Muscle of back (tissue), 11 donors: ENCODE results near the gene ANGPT4. TPM values are rescaled to one million over a fixed set of nuclear protein-coding genes. Genes with fewer than 3 reads are reported as not detected.
"Not testable (repeated sequence)": the region's sequence is repeated elsewhere in the genome, so short reads cannot be mapped to it uniquely, and the experiment has no call there.

Experiments used
- DNase-seq, 3 donors: peaks; one replicate each; pipeline versions ENCODE4 v3.0.0 to v3.0.0-alpha.2; 2013
- polyA plus RNA-seq, 10 donors: library from polyadenylated mRNA; unstranded; fragments of 120-200 nt; gene quantifications; one replicate each; pipeline ENCODE4 v1.2.1, GENCODE V29; 2013; ENCODE audit not compliant: insufficient read length in 10 of 10

Gene ANGPT4
- polyA plus RNA-seq, 10 donors: 0.03 to 0.18 (median 0.06) TPM; not detected in 1

GRCh38 chr20:875115-875514 is 41.0 kb downstream of the ANGPT4 start:
- no peak for DNase-seq

- DNase-seq: no peak
Observed at GRCh38 chr20:873875-874607, 42.1 kb downstream of the ANGPT4 start.

DNA sequence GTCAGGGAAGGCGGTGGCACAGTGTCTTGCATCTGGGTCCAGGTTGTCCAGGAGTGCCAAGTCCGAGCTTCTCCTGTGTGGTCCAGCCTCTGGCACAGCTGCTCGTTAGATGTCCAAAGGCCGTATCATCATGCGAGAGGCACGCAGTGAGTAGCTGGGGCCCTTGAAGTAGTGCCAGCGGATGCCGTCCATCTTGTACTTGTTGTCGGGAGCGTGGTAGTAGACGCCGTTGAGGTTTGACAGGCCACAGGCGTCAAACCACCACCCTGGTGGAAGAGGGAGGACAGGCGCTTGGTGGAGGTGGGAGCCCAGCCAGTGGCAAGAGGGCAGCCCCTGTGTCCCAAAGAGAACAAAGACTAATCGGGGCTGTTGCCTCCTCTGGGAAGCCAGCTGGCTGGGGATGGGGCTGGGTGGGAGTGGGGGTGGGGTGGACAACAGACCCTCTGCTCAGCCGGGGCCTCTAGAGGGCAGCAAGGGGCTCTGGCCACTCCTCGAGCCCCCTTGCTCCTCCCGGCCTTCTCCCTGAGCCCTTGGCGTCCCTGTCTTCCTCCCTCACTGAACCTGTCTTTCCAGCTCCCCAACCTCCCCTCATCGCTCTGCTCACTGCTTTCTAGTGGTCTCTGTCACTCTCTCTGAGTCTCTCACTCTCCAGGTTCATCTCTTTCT is 43.1 kb downstream of the ANGPT4 start:
- no peak for DNase-seq

- no peak for DNase-seq
Observed at GRCh38 chr20:871948-872347, 44.2 kb downstream of the ANGPT4 start.

- DNase-seq: no peak
Observed at GRCh38 chr20:871436-871835, 44.7 kb downstream of the ANGPT4 start.

GRCh38 chr20:870758-871157 is 45.4 kb downstream of the ANGPT4 start:
- DNase-seq: no peak

- no peak for DNase-seq
Observed at GRCh38 chr20:869606-870005, 46.5 kb downstream of the ANGPT4 start.

GRCh38 chr20:868279-868678 is 47.9 kb downstream of the ANGPT4 start:
- DNase-seq: no peak

DNA sequence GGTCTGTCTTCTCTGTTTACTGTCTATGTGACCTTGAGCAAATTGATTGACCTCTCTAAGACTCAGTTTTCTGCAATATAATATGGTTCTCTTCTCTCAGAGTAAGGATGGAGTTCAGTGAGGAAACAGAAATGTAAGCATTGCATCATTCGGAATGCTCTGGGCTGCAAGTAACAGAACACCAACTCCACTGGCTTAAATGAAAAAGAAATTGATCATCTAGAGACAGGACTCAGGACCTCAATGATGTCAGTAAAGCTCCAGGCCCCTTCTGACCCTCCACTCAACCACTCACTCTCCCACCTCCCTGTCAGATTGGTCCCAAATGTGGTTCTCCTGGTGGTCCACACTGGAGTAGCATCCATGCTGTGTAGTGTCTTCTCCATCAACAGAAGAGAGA is 50.7 kb downstream of the ANGPT4 start:
- no peak for DNase-seq

DNA sequence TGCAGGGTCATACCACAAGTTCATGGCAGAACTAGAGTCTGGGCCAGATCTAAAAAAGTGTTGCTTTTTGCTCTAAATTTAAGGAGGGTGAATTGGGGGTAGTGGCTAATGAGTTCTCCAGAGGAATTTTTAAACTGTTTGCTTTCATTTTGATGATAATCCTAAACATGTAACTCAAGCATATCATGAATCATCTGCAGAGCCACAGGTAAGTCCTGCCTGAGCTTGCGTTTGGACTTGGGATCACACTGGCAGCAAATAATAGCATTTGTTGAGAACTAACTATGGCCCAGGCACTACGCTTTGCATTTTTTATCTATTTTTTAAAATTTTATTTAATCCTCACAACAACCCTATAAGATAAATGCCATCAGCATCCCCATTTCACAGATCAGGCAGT is 55.2 kb downstream of the ANGPT4 start:
- no peak for DNase-seq

DNA sequence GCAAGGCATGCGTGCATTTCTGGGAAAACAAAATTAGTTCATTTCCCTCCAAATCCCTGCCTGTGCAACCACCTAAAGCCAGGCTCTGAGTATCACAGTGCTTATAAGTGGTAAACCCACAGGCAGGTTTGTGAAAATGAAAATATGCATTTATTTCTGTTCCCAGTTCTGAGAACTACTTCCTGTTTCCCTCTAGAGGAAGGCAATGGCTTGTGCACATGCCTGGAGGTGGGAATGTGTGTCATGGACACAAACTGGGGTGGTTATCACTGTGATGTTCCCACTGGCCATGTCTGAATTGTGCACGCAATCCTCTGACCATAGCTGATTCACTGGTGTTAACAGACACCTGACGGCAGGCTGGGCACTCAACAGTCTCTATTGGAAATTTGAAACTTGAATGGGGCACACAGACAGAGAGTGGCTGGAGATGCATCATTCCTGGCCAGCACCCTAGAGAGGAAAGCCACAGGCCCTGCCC is 56.3 kb downstream of the ANGPT4 start:
- no peak for DNase-seq

GRCh38 chr20:858011-858410 is 58.1 kb downstream of the ANGPT4 start:
- DNase-seq: no peak

DNA sequence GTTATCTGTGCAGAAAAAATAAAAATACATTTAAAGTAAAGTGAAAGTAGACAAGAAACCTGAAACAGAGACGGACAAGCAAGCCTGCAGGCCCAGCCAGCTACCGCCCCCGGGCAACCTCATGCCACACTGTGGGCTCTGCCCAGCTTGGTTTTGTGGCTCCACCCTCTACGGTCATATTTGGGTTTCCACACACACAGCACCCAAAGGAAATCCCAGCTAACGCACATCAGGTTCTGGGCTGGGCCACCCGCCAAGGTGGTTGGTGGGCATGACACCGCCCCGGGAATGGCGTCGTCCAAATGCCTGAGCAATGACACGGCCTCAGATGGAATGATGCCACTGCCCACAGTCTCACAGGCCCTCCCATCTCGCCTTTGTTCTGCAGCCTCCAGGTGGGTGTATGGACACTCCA is 59.8 kb downstream of the ANGPT4 start:
- DNase-seq: no peak

DNA sequence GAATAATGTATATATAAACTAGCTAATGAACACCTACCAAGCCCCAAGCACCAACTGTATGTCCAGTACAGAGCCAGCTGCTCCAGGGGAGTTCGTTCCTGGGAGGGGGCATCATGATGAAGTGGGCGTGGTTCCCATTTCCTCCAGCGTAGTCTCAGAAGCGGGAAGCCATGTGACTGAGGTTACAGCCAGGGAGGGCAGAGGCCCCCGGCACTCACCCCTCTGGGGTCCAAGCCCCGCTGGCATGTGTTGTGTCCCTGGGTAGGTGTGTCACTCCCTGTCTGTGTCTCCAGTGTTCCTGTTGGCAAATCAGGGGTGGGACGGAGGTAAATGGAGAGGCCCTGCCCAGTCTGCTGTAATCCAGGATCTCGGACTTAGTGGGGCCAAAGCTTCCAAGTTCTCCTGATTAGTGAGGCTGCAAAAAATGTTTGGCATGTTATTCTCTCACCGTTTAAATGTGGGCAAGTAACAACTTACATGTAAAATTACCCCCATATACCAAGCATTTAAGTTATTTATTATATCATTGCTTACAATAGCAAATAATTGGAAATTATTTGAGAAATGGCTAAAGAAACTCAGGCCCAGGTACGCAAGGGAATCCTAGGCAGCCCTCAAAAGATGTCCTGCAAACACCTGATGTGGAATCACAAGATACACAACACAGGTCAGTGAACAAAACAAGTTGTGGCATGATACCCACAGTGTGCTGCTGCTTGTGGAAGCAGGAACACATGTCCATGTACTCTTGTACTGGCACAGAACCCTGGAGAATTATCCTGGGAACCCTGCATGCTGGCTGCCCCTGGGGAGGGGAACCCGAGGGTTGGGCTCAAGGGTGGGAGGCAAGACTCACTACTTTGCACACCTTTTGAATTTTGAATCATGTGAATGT is 60.4 kb downstream of the ANGPT4 start:
- no peak for DNase-seq

- DNase-seq: no peak
Observed at GRCh38 chr20:854601-855000, 61.5 kb downstream of the ANGPT4 start.

GRCh38 chr20:853406-853996 is 62.6 kb downstream of the ANGPT4 start:
- no peak for DNase-seq

DNA sequence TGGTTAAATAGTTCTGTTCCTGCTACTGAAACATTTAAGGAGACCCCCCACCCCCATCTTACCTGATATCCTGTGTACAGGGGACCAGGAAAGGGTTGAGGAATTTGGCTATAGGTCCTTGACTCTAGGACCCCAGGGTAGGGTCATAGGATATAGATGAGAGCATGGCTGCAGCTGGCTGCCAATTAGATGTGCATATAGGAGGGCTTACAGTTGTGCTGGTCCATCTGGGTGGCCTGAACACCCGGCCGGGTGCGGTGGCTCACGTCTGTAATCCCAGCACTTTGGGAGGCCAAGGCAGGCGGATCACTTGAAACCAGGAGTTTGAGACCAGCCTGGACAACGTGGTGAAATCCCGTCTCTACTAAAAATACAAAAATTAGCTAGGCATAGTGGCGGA is 67.4 kb downstream of the ANGPT4 start:
- not testable (repeated sequence) for DNase-seq

GRCh38 chr20:848193-848592 is 67.9 kb downstream of the ANGPT4 start:
- no peak for DNase-seq

DNA sequence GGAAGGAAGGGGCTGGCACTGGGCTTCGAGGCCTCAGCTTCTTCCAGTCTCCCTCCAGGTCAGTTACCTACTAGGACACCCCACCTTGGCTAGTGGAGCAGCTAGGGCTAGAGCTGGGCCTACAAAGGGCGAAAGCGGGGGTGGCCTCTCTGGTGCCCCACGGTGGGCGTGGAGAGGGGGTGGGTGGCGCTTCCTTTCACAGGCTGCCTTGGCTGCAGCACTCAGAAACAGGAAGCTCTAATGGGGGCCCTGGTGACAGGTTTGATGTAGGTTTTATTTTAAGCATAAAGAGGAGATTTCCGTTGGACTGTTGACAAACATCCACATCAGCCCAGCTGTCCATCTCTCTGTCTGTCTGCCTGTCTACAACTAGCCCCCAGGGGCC is 69.2 kb downstream of the ANGPT4 start:
- no peak for DNase-seq

- no peak for DNase-seq
Observed at GRCh38 chr20:845941-846893, 69.9 kb downstream of the ANGPT4 start.
